ENCODE data around the gene UBA5. TPM values are rescaled to one million over a fixed set of nuclear protein-coding genes. Genes with fewer than 3 reads are reported as not detected.

Gene UBA5
- total and polyA plus RNA-seq, 2 of the 13 experiments (the other 11 are each of a cell fraction or from before 2014, with no cell fraction given) = 30.2 to 46.8 TPM

GRCh38 chr3:132722165-132723023 lies 62.3 kb downstream of the UBA5 start, which contains the start of gene NPHP3 (continued):
- TF ChIP-seq PREB (CRISPR knock-in tag; IDR thresholded peaks at IDR 0.05) = no peak
- no peak for TF ChIP-seq ZNF572 (CRISPR knock-in tag; IDR thresholded peaks at IDR 0.05)
- TF ChIP-seq DDIT3 (CRISPR knock-in tag; IDR thresholded peaks at IDR 0.05) = no peak
- 0 out of 2 replicates have a peak, but pooled peaks have one; percentile 31 for TF ChIP-seq ZMAT3 (CRISPR knock-in tag; conservative IDR thresholded peaks at IDR 0.05)
- no peak for TF ChIP-seq RXRB (CRISPR knock-in tag; IDR thresholded peaks at IDR 0.05; ENCODE audit: borderline replicate concordance)
- no peak for TF ChIP-seq ZNF552 (CRISPR knock-in tag; IDR thresholded peaks at IDR 0.05; ENCODE audit: borderline replicate concordance)
- TF ChIP-seq STAT5B (CRISPR knock-in tag; IDR thresholded peaks at IDR 0.05) = no peak
- TF ChIP-seq HOXA5 (CRISPR knock-in tag; IDR thresholded peaks at IDR 0.05) = 0 out of 2 replicates have a peak, but pooled peaks have one; percentile 37
- peak; percentile 15; the same call in 1 of the 2 replicates for TF ChIP-seq BHLHE40 (IDR thresholded peaks at IDR 0.05; ENCODE audit: low read length)
- no peak for TF ChIP-seq CBX2 (IDR thresholded peaks at IDR 0.05; ENCODE audit: low read depth, low read length)
- TF ChIP-seq CBX2 (CRISPR knock-in tag; IDR thresholded peaks at IDR 0.05; ENCODE audit: low read depth) = no peak
- TF ChIP-seq ZNF770 (CRISPR knock-in tag; IDR thresholded peaks at IDR 0.05) = no peak
- TF ChIP-seq ARNTL (CRISPR knock-in tag; IDR thresholded peaks at IDR 0.05) = peak; percentile 61; the same call in 1 of the 2 replicates
- no peak for TF ChIP-seq ZNF709 (CRISPR knock-in tag; IDR thresholded peaks at IDR 0.05)
- no peak for TF ChIP-seq THAP9 (CRISPR knock-in tag; IDR thresholded peaks at IDR 0.05; ENCODE audit: borderline replicate concordance)
- no peak for TF ChIP-seq ZBTB20 (CRISPR knock-in tag; IDR thresholded peaks at IDR 0.05; ENCODE audit: borderline replicate concordance, low read depth)
- no peak for TF ChIP-seq RBM22 (optimal IDR thresholded peaks at IDR 0.05; ENCODE audit: low read length)
- peak in 1 of 2 experiments; percentile 53; a peak in 1 of 4 replicates for TF ChIP-seq ATF4 (CRISPR knock-in tag; IDR thresholded peaks at IDR 0.05)
- no peak for TF ChIP-seq ADNP (CRISPR knock-in tag; IDR thresholded peaks at IDR 0.05)
- no peak for TF ChIP-seq MAFG (CRISPR knock-in tag; IDR thresholded peaks at IDR 0.05)
- no peak for TF ChIP-seq ZNF251 (CRISPR knock-in tag; IDR thresholded peaks at IDR 0.05)
- no peak for TF ChIP-seq NCOA1 (CRISPR knock-in tag; IDR thresholded peaks at IDR 0.05)
- peak; percentile 77 for TF ChIP-seq SP4 (CRISPR knock-in tag; IDR thresholded peaks at IDR 0.05)

Data from HepG2 (cell line).